ENCODE results near the gene IGFBP3. TPM values are rescaled to one million over a fixed set of nuclear protein-coding genes. Genes with fewer than 3 reads are reported as not detected.
"Not testable (repeated sequence)": the region's sequence is repeated elsewhere in the genome, so short reads cannot be mapped to it uniquely, and the experiment has no call there.

IGFBP3 gene
- total and polyA plus RNA-seq, 2 donors (not counting 1 experiment from before 2014, with no cell fraction given) = 8.9 to 227 TPM

GRCh38 chr7:45962861-45963260 is 41.8 kb upstream of the IGFBP3 start:
- DNase-seq (ENCODE audit: low read depth in 2 of 2) = no peak
- Histone ChIP-seq H3K4me1 (ENCODE audit: control insufficient read depth, extremely low read depth, insufficient read depth, low read length) (no peaks in the 10 kb centered on the region), H2AFZ (ENCODE audit: low read length) (no peak overlapping the region), H3K9me3 (ENCODE audit: control insufficient read depth, insufficient read depth, low read depth, low read length) (no peaks in the 10 kb centered on the region), H3K27me3 (ENCODE audit: control insufficient read depth, insufficient read depth, low read length) (no peaks in the 10 kb centered on the region), H3K4me3 (replicated peaks in 1 of 4; ENCODE audit: control extremely low read depth in 1 of 4, insufficient read depth in 1 of 4, low read depth in 3 of 4, low read length in 4 of 4) (no peak overlapping the region), H3K9ac (ENCODE audit: insufficient read depth, low read length) (no peak overlapping the region), H3K4me2 (ENCODE audit: extremely low read depth, insufficient read depth, low read length) (no peak overlapping the region), H3K79me2 (ENCODE audit: control insufficient read depth, insufficient read depth, low read length) (no peaks in the 10 kb centered on the region), H3K36me3 (ENCODE audit: control insufficient read depth, insufficient read depth, low read length) (no peaks in the 10 kb centered on the region), H3K27ac (ENCODE audit: insufficient read depth, low read length) (no peak overlapping the region), H4K20me1 (ENCODE audit: control insufficient read depth, extremely low read depth, insufficient read depth, low read length) (no peaks in the 10 kb centered on the region)
- TF ChIP-seq CTCF (conservative IDR thresholded peaks at IDR 0.05 in 1 of 2, IDR thresholded peaks at IDR 0.05 in 1 of 2; ENCODE audit: low read depth in 1 of 2, low read length in 2 of 2) (no peak), EZH2 (IDR thresholded peaks at IDR 0.05; ENCODE audit: low read length, missing control alignments) (no peak)

GRCh38 chr7:45957721-45958120 is 36.6 kb upstream of the IGFBP3 start:
- Histone ChIP-seq H3K36me3 (ENCODE audit: control insufficient read depth, insufficient read depth, low read length) (no peaks in the 10 kb centered on the region), H2AFZ (ENCODE audit: low read length) (no peak overlapping the region), H3K4me2 (ENCODE audit: extremely low read depth, insufficient read depth, low read length) (no peak overlapping the region), H3K27me3 (ENCODE audit: control insufficient read depth, insufficient read depth, low read length) (no peaks in the 10 kb centered on the region), H3K79me2 (ENCODE audit: control insufficient read depth, insufficient read depth, low read length) (no peaks in the 10 kb centered on the region), H3K9ac (ENCODE audit: insufficient read depth, low read length) (no peak overlapping the region), H3K4me3 (replicated peaks in 1 of 4; ENCODE audit: control extremely low read depth in 1 of 4, insufficient read depth in 1 of 4, low read depth in 3 of 4, low read length in 4 of 4) (no peak overlapping the region), H3K9me3 (ENCODE audit: control insufficient read depth, insufficient read depth, low read depth, low read length) (no peaks in the 10 kb centered on the region), H3K27ac (ENCODE audit: insufficient read depth, low read length) (no peak overlapping the region), H4K20me1 (ENCODE audit: control insufficient read depth, extremely low read depth, insufficient read depth, low read length) (no peaks in the 10 kb centered on the region), H3K4me1 (ENCODE audit: control insufficient read depth, extremely low read depth, insufficient read depth, low read length) (no peaks in the 10 kb centered on the region)
- no peak for TF ChIP-seq CTCF (conservative IDR thresholded peaks at IDR 0.05 in 1 of 2, IDR thresholded peaks at IDR 0.05 in 1 of 2; ENCODE audit: low read depth in 1 of 2, low read length in 2 of 2)
- no peak for TF ChIP-seq EZH2 (IDR thresholded peaks at IDR 0.05; ENCODE audit: low read length, missing control alignments)
- DNase-seq (ENCODE audit: low read depth in 2 of 2) = no peak

- Histone ChIP-seq H3K36me3 (ENCODE audit: control insufficient read depth, insufficient read depth, low read length) (no peaks in the 10 kb centered on the region), H3K4me2 (ENCODE audit: extremely low read depth, insufficient read depth, low read length) (no peak overlapping the region), H3K27me3 (ENCODE audit: control insufficient read depth, insufficient read depth, low read length) (no peaks in the 10 kb centered on the region), H3K4me3 (replicated peaks in 1 of 4; ENCODE audit: control extremely low read depth in 1 of 4, insufficient read depth in 1 of 4, low read depth in 3 of 4, low read length in 4 of 4) (no peak overlapping the region), H3K79me2 (ENCODE audit: control insufficient read depth, insufficient read depth, low read length) (no peaks in the 10 kb centered on the region), H3K27ac (ENCODE audit: insufficient read depth, low read length) (no peak overlapping the region), H2AFZ (ENCODE audit: low read length) (no peak overlapping the region), H4K20me1 (ENCODE audit: control insufficient read depth, extremely low read depth, insufficient read depth, low read length) (no peaks in the 10 kb centered on the region), H3K4me1 (ENCODE audit: control insufficient read depth, extremely low read depth, insufficient read depth, low read length) (no peaks in the 10 kb centered on the region), H3K9me3 (ENCODE audit: control insufficient read depth, insufficient read depth, low read depth, low read length) (no peaks in the 10 kb centered on the region), H3K9ac (ENCODE audit: insufficient read depth, low read length) (no peak overlapping the region)
- TF ChIP-seq EZH2 (IDR thresholded peaks at IDR 0.05; ENCODE audit: low read length, missing control alignments) = no peak
- TF ChIP-seq CTCF (conservative IDR thresholded peaks at IDR 0.05 in 1 of 2, IDR thresholded peaks at IDR 0.05 in 1 of 2; ENCODE audit: low read depth in 1 of 2, low read length in 2 of 2) = no peak
- peak in 1 of 2 donors; percentile 53 for DNase-seq (ENCODE audit: low read depth in 2 of 2)
These were observed 34.2 kb upstream of the IGFBP3 start for GRCh38 chr7:45955286-45955685.

- H3K9ac ChIP-seq (ENCODE audit: insufficient read depth, low read length); H3K36me3 ChIP-seq (ENCODE audit: control insufficient read depth, insufficient read depth, low read length); H3K4me1 ChIP-seq (ENCODE audit: control insufficient read depth, extremely low read depth, insufficient read depth, low read length); H4K20me1 ChIP-seq (ENCODE audit: control insufficient read depth, extremely low read depth, insufficient read depth, low read length); H2AFZ ChIP-seq (ENCODE audit: low read length); H3K4me3 ChIP-seq (replicated peaks in 1 of 4; ENCODE audit: control extremely low read depth in 1 of 4, insufficient read depth in 1 of 4, low read depth in 3 of 4, low read length in 4 of 4); H3K4me2 ChIP-seq (ENCODE audit: extremely low read depth, insufficient read depth, low read length); H3K9me3 ChIP-seq (ENCODE audit: control insufficient read depth, insufficient read depth, low read depth, low read length); H3K27ac ChIP-seq (ENCODE audit: insufficient read depth, low read length); H3K79me2 ChIP-seq (ENCODE audit: control insufficient read depth, insufficient read depth, low read length); DNase-seq (ENCODE audit: low read depth in 2 of 2); H3K27me3 ChIP-seq (ENCODE audit: control insufficient read depth, insufficient read depth, low read length): not testable (repeated sequence)
These were observed 32.0 kb upstream of the IGFBP3 start for GRCh38 chr7:45953055-45953454.
